Right lobe of liver (tissue), 6 donors: ENCODE results near the gene AMOTL2. TPM values are rescaled to one million over a fixed set of nuclear protein-coding genes. Genes with fewer than 3 reads are reported as not detected.
A peak's percentile ranks its signal among the peaks of the same experiment; 100 is the strongest.

Experiments
- ATAC-seq, 4 donors: fragments of 200-7000 bp; cut with Tn5 transposase; one replicate each; pipeline ENCODE4 v1.9.1; 2020; ENCODE audit warnings: mild to moderate bottlenecking in 4 of 4, moderate library complexity in 4 of 4
- DNase-seq, 3 donors: peaks; one replicate each; pipeline ENCODE4 v3.0.0-alpha.2; 2020
- H3K27ac ChIP-seq, 3 donors: fragments of 200-600 bp; one replicate each; pipeline ENCODE4 v1.8.0; 2022
- H3K27me3 ChIP-seq, 2 donors: fragments of 200-600 bp; one replicate each; pipeline ENCODE4 v1.8.0; 2022
- H3K36me3 ChIP-seq, 4 donors: fragments of 200-600 bp; sonication (generic) in 1 of 4; one replicate each; pipeline versions ENCODE4 v1.5.1 to v1.8.0; 2017 to 2022; ENCODE audit warnings: control low read depth in 1 of 4
- H3K4me1 ChIP-seq, 4 donors: fragments of 200-600 bp; sonication (generic) in 1 of 4; one replicate each; pipeline versions ENCODE4 v1.5.1 to v1.8.0; 2017 to 2022; ENCODE audit warnings: control low read depth in 1 of 4
- H3K4me3 ChIP-seq, 3 donors: fragments of 200-600 bp; one replicate each; pipeline ENCODE4 v1.8.0; 2022
- H3K9me3 ChIP-seq, 4 donors: fragments of 200-600 bp; sonication (generic) in 1 of 4; one replicate each; pipeline versions ENCODE4 v1.5.1 to v1.8.0; 2017 to 2022; ENCODE audit warnings: control low read depth in 1 of 4
- POLR2A ChIP-seq: fragments of 450-650 bp; IDR thresholded peaks from one replicate; pipeline ENCODE4 v1.6.1; 2017; ENCODE audit warnings: antibody characterized with exemption, mild to moderate bottlenecking
- WGBS: methylation state at CpG from one replicate; pipeline ENCODE4 v1.1.6; 2018; ENCODE audit warnings: low coverage, low lambda C conversion rate; ENCODE audit not compliant: insufficient coverage; ENCODE audit errors: missing lambda C conversion rate; 5-methylcytosine and 5-hydroxymethylcytosine counted together
- intact Hi-C, 2 donors: fragments of 100-400 bp; cut with DNase I; formaldehyde crosslinking; loops; one replicate each; pipeline versions ENCODE4 v1.11.2 to v1.14.1; 2022
- total RNA-seq, 6 experiments: library from RNA; depleted of rRNA in 2 of 6; stranded (reverse); fragments of >200 nt in 2 of 6; fragmentation: NEBNext Ultra II Directional in 3 of 6; extraction: Animal tissue kit (Norgen Biotek cat#: 25700) in 3 of 6; gene quantifications; one replicate each; pipeline versions ENCODE4 v1.1.0 to v1.2.4, GENCODE V29; 2016 to 2023
- TF ChIP-seq, protein P1 (sequence below), 4 donors: fragments of 200-600 bp in 3 of 4; fragments of 450-650 bp in 1 of 4; IDR thresholded peaks; one replicate each; pipeline versions ENCODE4 v1.5.1 to v1.8.0; 2016 to 2022; ENCODE audit warnings: antibody characterized with exemption in 4 of 4, mild to moderate bottlenecking in 2 of 4
- donor health status: DM: no; HTN: yes; CAD: no.
- donor health status: DM: no; HTN: no; CAD: no.
- donor health status: DM: no; HTN: no; CAD: no.
- donor health status: DM: no; HTN: yes; CAD: no.
- donor health status: DM: no; HTN: yes; CAD: no.

The AMOTL2 gene
- total RNA-seq, 6 experiments from 2014 or later: 18.0 to 33.3 (median 21.8) TPM

DNA sequence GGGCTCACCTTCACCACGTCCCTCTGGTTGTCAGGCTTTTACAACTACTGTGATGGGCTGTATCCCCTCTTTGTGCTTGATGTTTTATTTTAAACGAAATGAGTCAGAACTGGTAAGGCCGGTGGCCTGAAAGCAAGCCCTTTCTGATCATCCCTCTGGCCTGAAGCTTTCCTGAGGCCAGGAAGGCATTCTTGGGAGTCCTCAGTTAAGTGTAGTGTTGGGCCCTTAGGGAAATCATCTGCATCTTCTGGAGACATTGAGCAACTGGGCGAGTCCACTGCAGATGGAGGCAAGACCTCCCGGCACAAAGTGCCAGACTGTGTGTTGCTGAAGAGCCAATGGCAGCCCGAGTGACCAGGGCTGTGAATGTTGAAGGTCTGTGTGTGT is 33.0 kb upstream of the AMOTL2 start:
- Histone ChIP-seq H3K4me1 (peaks cover 0 to 11% (median 0%) of the 10 kb centered on the region in 4 donors), H3K36me3 (no peaks in the 10 kb centered on the region), H3K4me3 (no peak overlapping the region), H3K9me3 (no peaks in the 10 kb centered on the region), H3K27ac (no peak overlapping the region), H3K27me3 (no peaks in the 10 kb centered on the region)
- intact Hi-C loops: no loop called here
- ATAC-seq (no peak), DNase-seq (no peak)
- WGBS: 60% methylated on average over 2 of the region's 6 CpGs
- no peak for TF ChIP-seq POLR2A
- TF ChIP-seq, protein P1, sequence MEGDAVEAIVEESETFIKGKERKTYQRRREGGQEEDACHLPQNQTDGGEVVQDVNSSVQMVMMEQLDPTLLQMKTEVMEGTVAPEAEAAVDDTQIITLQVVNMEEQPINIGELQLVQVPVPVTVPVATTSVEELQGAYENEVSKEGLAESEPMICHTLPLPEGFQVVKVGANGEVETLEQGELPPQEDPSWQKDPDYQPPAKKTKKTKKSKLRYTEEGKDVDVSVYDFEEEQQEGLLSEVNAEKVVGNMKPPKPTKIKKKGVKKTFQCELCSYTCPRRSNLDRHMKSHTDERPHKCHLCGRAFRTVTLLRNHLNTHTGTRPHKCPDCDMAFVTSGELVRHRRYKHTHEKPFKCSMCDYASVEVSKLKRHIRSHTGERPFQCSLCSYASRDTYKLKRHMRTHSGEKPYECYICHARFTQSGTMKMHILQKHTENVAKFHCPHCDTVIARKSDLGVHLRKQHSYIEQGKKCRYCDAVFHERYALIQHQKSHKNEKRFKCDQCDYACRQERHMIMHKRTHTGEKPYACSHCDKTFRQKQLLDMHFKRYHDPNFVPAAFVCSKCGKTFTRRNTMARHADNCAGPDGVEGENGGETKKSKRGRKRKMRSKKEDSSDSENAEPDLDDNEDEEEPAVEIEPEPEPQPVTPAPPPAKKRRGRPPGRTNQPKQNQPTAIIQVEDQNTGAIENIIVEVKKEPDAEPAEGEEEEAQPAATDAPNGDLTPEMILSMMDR (IDR thresholded peaks at IDR 0.05): no peak

DNA sequence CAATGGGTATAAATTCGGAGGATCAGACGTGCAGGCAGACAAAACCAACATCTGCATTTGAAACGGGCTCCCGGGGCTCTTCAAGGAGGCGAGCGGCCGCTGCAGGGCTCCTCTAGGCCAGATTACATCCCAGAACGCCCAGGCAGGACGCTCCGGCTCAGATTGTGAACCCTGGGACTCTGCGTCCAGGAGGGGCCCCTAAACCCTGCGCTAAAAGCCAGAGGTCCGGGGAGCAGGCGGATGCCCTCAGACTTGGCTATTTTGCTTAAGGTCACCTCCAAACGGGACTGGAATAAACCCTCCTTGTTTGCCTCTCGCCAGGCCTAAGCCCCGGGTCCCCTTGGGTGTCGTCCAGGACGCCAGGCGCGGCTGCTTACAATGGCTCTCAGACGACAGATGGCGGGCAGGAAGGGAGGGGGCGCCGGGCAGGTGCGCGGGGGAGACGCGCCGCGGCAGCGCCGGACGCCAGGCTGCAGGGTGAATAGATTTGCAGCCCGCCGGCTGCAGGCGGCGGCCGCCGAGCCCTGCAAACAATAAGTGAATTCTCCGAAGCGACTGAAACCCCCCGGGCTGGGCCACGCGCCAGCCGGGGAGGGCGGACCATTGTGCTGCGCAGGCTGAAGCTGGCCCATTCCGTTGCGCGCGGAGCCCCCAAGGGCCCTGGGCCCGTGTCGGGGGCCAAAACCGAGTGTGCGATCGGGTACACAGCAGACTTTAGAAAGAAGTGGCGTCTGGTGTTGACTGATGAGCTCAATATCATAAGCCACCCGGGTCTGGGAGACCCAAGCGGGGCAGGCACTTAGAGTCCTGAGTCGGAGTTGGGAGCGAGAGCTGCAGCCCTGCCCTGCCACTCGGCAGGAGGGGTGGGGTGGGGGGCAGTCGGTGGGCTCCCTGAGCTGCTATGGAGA is 32.3 kb upstream of the AMOTL2 start:
- no peak overlapping the region for H3K27ac ChIP-seq
- DNase-seq (peak in 1 of 3 donors; percentile 23), ATAC-seq (peak; percentile 25 to 47 (median 36))
- TF ChIP-seq, protein P1 (IDR thresholded peaks at IDR 0.05): no peak
- TF ChIP-seq POLR2A: no peak
- peaks cover 0 to 11% (median 0%) of the 10 kb centered on the region in 4 donors for H3K4me1 ChIP-seq
- no peaks in the 10 kb centered on the region for H3K36me3 ChIP-seq
- H3K4me3 ChIP-seq: peak overlapping the region; percentile 18 to 38 (median 27)
- intact Hi-C loops: no loop called here
- no peaks in the 10 kb centered on the region for H3K9me3 ChIP-seq
- WGBS: 3% methylated on average over 29 of the region's 64 CpGs
- H3K27me3 ChIP-seq: no peaks in the 10 kb centered on the region

DNA sequence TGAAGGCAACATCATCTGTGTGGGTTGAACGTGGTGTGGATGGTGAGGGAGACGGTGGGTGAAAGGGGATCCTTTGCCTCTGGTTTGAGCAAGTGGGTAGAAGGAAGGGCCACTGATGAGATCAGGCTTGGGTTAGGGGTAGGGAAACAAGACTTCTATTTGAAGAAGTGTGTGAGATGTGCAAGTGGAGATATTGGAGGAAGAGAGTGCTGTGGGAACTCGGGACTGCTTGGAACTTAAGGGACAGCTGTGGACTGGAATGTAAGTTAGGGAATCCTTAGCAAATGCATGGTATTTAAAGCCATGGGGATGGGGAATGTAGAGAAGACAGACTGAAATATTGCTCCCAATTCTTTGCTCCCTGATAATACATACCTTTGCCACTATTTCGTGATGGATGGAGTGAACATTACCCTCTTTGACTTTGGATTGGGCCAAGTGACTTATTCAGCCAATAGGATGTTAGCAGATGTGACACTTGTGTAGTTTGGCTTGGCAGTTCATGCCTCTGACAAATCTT is 30.2 kb upstream of the AMOTL2 start:
- WGBS: 86% methylated on average over 4 of the region's 4 CpGs
- no peak overlapping the region for H3K27ac ChIP-seq

DNA sequence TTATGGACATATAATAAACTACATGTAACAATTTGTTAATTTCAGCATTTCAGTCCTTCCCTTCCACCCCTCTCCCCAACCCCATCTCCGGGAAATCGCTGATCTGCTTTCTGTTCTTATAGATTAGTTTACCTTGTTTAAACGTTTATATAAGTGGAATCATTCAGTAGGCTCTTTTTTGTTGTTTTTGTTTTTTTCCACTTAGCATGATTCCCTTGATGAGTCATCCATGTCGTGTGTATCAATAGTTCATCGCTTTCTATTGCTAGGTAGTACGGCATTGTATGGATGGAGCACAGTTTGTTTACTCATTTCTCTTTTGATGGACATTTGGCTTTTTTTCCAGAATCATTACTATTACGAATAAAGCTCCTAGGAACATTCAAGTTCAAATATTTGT is 23.5 kb upstream of the AMOTL2 start:
- no peak for DNase-seq
- ATAC-seq: no peak
- Histone ChIP-seq H3K9me3 (no peaks in the 10 kb centered on the region), H3K27ac (no peak overlapping the region), H3K27me3 (no peaks in the 10 kb centered on the region), H3K36me3 (no peaks in the 10 kb centered on the region), H3K4me3 (no peak overlapping the region), H3K4me1 (no peaks in the 10 kb centered on the region)
- 73% methylated on average over 7 of the region's 7 CpGs for WGBS
- TF ChIP-seq POLR2A: no peak
- TF ChIP-seq, protein P1 (IDR thresholded peaks at IDR 0.05): no peak
- intact Hi-C loops: no loop called here

More for the DNA sequence above, 30.2 kb upstream of the AMOTL2 start:
- Histone ChIP-seq H3K36me3 (no peaks in the 10 kb centered on the region), H3K27me3 (no peaks in the 10 kb centered on the region), H3K4me1 (peaks cover 0 to 11% (median 0%) of the 10 kb centered on the region in 4 donors), H3K4me3 (no peak overlapping the region), H3K9me3 (no peaks in the 10 kb centered on the region)
- DNase-seq (no peak), ATAC-seq (no peak)
- intact Hi-C loops: no loop called here
- no peak for TF ChIP-seq POLR2A
- TF ChIP-seq, protein P1 (IDR thresholded peaks at IDR 0.05): no peak
